Liver (tissue), 9 donors: ENCODE results near the gene PCDHA13. TPM values are rescaled to one million over a fixed set of nuclear protein-coding genes. Genes with fewer than 3 reads are reported as not detected.

Experiments used
- DNase-seq: peaks from one replicate; pipeline ENCODE4 v3.0.0-alpha.2; 2017; ENCODE audit warnings: low spot score
- H3K27ac ChIP-seq, 2 donors: one replicate each; pipeline ENCODE4 v1.7.0; 2013; ENCODE audit warnings: inconsistent platforms in 2 of 2, low read length in 2 of 2, control low read depth in 1 of 2, low read depth in 1 of 2, mild to moderate bottlenecking in 1 of 2
- H3K27me3 ChIP-seq, 4 donors: one replicate each; pipeline versions ENCODE4 v1.6.1 to v1.7.0; 2013; ENCODE audit warnings: low read length in 3 of 4, inconsistent platforms in 1 of 4, mild to moderate bottlenecking in 1 of 4, moderate library complexity in 1 of 4; ENCODE audit not compliant: control insufficient read depth in 4 of 4, insufficient read depth in 4 of 4
- H3K36me3 ChIP-seq, 4 donors: one replicate each; pipeline versions ENCODE4 v1.6.1 to v1.7.0; 2013; ENCODE audit warnings: low read length in 3 of 4, mild to moderate bottlenecking in 3 of 4, low read depth in 1 of 4, moderate library complexity in 1 of 4; ENCODE audit not compliant: control insufficient read depth in 4 of 4, insufficient read depth in 3 of 4
- H3K4me1 ChIP-seq, 4 donors: one replicate each; pipeline versions ENCODE4 v1.6.1 to v1.7.0; 2013; ENCODE audit warnings: low read length in 3 of 4, mild to moderate bottlenecking in 3 of 4, moderate library complexity in 1 of 4; ENCODE audit not compliant: control insufficient read depth in 4 of 4, insufficient read depth in 4 of 4
- H3K4me3 ChIP-seq, 3 donors: one replicate each; pipeline versions ENCODE4 v1.6.1 to v1.7.0; 2013; ENCODE audit warnings: low read length in 3 of 3, control low read depth in 1 of 3, low read depth in 1 of 3, mild to moderate bottlenecking in 1 of 3
- H3K9ac ChIP-seq, 2 donors: one replicate each; pipeline ENCODE4 v1.7.0; 2013; ENCODE audit warnings: low read length in 2 of 2, mild to moderate bottlenecking in 2 of 2, moderate library complexity in 2 of 2, control low read depth in 1 of 2, low read depth in 1 of 2
- H3K9me3 ChIP-seq, 4 donors: one replicate each; pipeline versions ENCODE4 v1.6.1 to v1.7.0; 2013; ENCODE audit warnings: low read length in 3 of 4; ENCODE audit not compliant: control insufficient read depth in 4 of 4
- ATF3 ChIP-seq: IDR thresholded peaks from 2 replicates; pipeline ENCODE4 v1.6.1; 2016; ENCODE audit warnings: antibody characterized with exemption
- CTCF ChIP-seq: fragments of 150-350 bp; IDR thresholded peaks from 2 replicates; pipeline ENCODE4 v1.5.1; 2017; ENCODE audit warnings: improper control_type of control experiment, low read depth, low read length; ENCODE audit not compliant: missing input control
- EGR1 ChIP-seq, 2 donors: IDR thresholded peaks; 2 replicates each; pipeline ENCODE4 v1.6.1; 2016 to 2018; ENCODE audit warnings: antibody characterized with exemption in 2 of 2, low read depth in 2 of 2
- FOXA1 ChIP-seq: IDR thresholded peaks from 2 replicates; pipeline ENCODE4 v1.6.1; 2016; ENCODE audit warnings: antibody characterized with exemption
- FOXA2 ChIP-seq: IDR thresholded peaks from 2 replicates; pipeline ENCODE4 v1.6.1; 2016; ENCODE audit warnings: antibody characterized with exemption
- GABPA ChIP-seq, 2 donors: IDR thresholded peaks in 1 of 2; conservative IDR thresholded peaks in 1 of 2; 2 replicates each; pipeline ENCODE4 v1.6.1; 2016; ENCODE audit warnings: antibody characterized with exemption in 2 of 2, mild to moderate bottlenecking in 1 of 2, moderate library complexity in 1 of 2
- HNF4A ChIP-seq, 2 donors: conservative IDR thresholded peaks; 2 replicates each; pipeline ENCODE4 v1.6.1; 2016; ENCODE audit warnings: antibody characterized with exemption in 2 of 2, mild to moderate bottlenecking in 2 of 2
- HNF4G ChIP-seq: IDR thresholded peaks from 2 replicates; pipeline ENCODE4 v1.6.1; 2016; ENCODE audit warnings: antibody characterized with exemption
- JUND ChIP-seq, 2 donors: IDR thresholded peaks; 2 replicates each; pipeline ENCODE4 v1.6.1; 2016; ENCODE audit warnings: antibody characterized with exemption in 2 of 2
- MAX ChIP-seq: IDR thresholded peaks from 2 replicates; pipeline ENCODE4 v1.6.1; 2016; ENCODE audit warnings: antibody characterized with exemption
- NR2F2 ChIP-seq: IDR thresholded peaks from 2 replicates; pipeline ENCODE4 v1.6.1; 2016; ENCODE audit warnings: antibody characterized with exemption
- RAD21 ChIP-seq, 2 donors: IDR thresholded peaks; 2 replicates each; pipeline ENCODE4 v1.6.1; 2016; ENCODE audit warnings: antibody characterized with exemption in 2 of 2, mild to moderate bottlenecking in 2 of 2
- REST ChIP-seq: IDR thresholded peaks from 2 replicates; pipeline ENCODE4 v1.6.1; 2016; ENCODE audit warnings: antibody characterized with exemption, mild to moderate bottlenecking
- RXRA ChIP-seq, 2 donors: IDR thresholded peaks; 2 replicates each; pipeline ENCODE4 v1.6.1; 2017 to 2018; ENCODE audit warnings: antibody characterized with exemption in 2 of 2, mild to moderate bottlenecking in 1 of 2
- SP1 ChIP-seq: IDR thresholded peaks from 2 replicates; pipeline ENCODE4 v1.6.1; 2018; ENCODE audit warnings: antibody characterized with exemption, mild to moderate bottlenecking
- TAF1 ChIP-seq: conservative IDR thresholded peaks from 2 replicates; pipeline ENCODE4 v1.6.1; 2016; ENCODE audit warnings: antibody characterized with exemption, mild to moderate bottlenecking
- YY1 ChIP-seq: IDR thresholded peaks from 2 replicates; pipeline ENCODE4 v1.6.1; 2016; ENCODE audit warnings: antibody characterized with exemption, mild to moderate bottlenecking
- ZBTB33 ChIP-seq: IDR thresholded peaks from 2 replicates; pipeline ENCODE4 v1.6.1; 2016; ENCODE audit warnings: antibody characterized with exemption
- WGBS: extraction: QIAGEN DNeasy Blood & Tissue Kit; methylation state at CpG from one replicate; pipeline ENCODE4 v1.1.7; 2013; 5-methylcytosine and 5-hydroxymethylcytosine counted together
- polyA plus RNA-seq, 2 donors: library from polyadenylated mRNA; stranded (reverse) in 1 of 2; unstranded in 1 of 2; fragments of 200-250 nt in 1 of 2; fragments of >200 nt in 1 of 2; fragmentation: Nextera tagmentation in 1 of 2; extraction: Ambion mirVana in 1 of 2; gene quantifications; one replicate each; pipeline versions ENCODE4 v1.2.1 to v1.2.3, GENCODE V29; 2013 to 2015
- total RNA-seq, 2 donors: library from RNA; depleted of rRNA; stranded (reverse); fragments of >200 nt; gene quantifications; one replicate each; pipeline ENCODE4 v1.2.3, GENCODE V29; 2014
- donor health status: healthy.
- donor health status: healthy.
- donor health status: healthy.
- donor health status: healthy.
- donor health status: healthy.

Gene PCDHA13
- total and polyA plus RNA-seq, 4 donors = 0.03 to 0.17 (median 0.07) TPM; not detected in 1

- no peak for DNase-seq
- Histone ChIP-seq H3K4me1 (no peaks in the 10 kb centered on the region), H3K4me3 (peak overlapping the region in 1 of 3 donors; percentile 30), H3K9me3 (peaks cover 18 to 33% (median 29%) of the 10 kb centered on the region in 4 donors), H3K9ac (no peak overlapping the region), H3K27me3 (peaks cover 0 to 12% (median 4%) of the 10 kb centered on the region in 4 donors), H3K36me3 (peaks cover 0 to 4% (median 0%) of the 10 kb centered on the region in 4 donors), H3K27ac (no peak overlapping the region)
- WGBS = 51% methylated on average over 94 of the region's 94 CpGs
- TF ChIP-seq JUND (IDR thresholded peaks at IDR 0.05) (no peak), TAF1 (no peak), ATF3 (no peak), GABPA (IDR thresholded peaks at IDR 0.05 in 1 of 2, conservative IDR thresholded peaks at IDR 0.05 in 1 of 2) (no peak), FOXA2 (no peak), FOXA1 (no peak), NR2F2 (no peak), RAD21 (IDR thresholded peaks at IDR 0.05) (no peak), EGR1 (IDR thresholded peaks at IDR 0.05; ENCODE audit: low read depth in 2 of 2) (no peak), HNF4A (conservative IDR thresholded peaks at IDR 0.05) (no peak), MAX (no peak), RXRA (IDR thresholded peaks at IDR 0.05) (no peak), YY1 (no peak), ZBTB33 (no peak), HNF4G (no peak), REST (no peak), SP1 (no peak), CTCF (no peak)
Observed at GRCh38 chr5:140857177-140857986, 24.5 kb upstream of the PCDHA13 start.
